ENCODE measurements around the gene RIMKLB.
"Not testable (repeated sequence)": the region's sequence is repeated elsewhere in the genome, so short reads cannot be mapped to it uniquely, and the experiment has no call there.

RIMKLB gene

DNA sequence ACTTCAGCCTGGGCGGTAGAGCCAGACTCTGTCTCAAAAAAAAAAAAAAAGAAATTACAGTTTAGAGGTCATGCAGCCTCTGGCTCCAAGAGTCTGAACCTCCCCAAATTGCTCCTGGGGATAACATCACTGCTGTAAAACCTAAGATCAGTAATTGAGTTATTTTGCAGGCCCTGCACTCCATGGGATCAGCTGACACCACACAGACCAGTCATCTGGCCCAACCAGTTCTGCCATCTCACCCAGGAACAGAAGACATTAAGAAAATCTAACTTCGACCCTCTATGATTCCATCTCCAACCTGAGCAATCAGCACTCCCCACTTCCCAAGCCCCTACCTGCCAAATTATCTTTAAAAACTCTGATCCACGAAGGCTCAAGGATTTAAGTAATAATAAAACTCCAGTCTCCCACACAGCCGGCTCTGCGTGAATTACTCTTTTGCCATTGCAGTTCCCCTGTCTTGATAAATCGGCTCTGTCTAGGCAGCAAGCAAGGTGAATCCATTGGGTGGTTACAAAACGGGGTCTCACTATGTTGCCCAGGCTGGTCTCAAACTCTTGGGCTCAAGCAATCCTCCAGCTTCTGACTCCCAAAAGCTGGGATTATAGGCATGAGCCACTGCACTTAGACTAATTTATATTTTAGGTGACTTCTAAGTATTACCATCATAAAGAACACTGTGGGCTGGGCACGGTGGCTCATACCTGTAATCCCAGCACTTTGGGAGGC, 123.1 kb downstream of the RIMKLB start:
- not testable (repeated sequence) for DNase-seq

- no peak for DNase-seq
These were observed 123.8 kb downstream of the RIMKLB start for GRCh38 chr12:8821591-8821990.

DNA sequence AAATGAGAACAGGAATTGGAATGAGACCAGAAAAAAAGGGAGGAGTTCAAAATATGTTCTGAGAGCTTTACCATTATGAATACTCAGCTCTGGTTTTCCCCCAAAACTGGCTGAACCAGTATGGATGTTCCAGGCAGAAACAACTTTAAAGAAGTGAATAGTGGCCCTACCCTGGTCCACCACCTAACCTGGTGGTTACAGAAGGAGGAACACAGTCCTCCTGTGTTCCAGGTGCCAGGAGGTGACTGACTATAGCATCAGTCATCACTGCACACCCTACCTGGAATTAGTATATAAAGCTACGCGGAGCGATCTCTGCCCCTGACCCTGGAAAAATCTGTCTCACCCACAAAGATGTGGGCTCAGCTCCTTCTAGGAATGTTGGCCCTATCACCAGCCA, 124.5 kb downstream of the RIMKLB start, which contains the start of gene A2ML1:
Gene A2ML1 (plus strand): TSS at position 324 of the 400 bp plus-strand sequence. CDS start 31 bp downstream, at position 355.
- no peak for DNase-seq

DNA sequence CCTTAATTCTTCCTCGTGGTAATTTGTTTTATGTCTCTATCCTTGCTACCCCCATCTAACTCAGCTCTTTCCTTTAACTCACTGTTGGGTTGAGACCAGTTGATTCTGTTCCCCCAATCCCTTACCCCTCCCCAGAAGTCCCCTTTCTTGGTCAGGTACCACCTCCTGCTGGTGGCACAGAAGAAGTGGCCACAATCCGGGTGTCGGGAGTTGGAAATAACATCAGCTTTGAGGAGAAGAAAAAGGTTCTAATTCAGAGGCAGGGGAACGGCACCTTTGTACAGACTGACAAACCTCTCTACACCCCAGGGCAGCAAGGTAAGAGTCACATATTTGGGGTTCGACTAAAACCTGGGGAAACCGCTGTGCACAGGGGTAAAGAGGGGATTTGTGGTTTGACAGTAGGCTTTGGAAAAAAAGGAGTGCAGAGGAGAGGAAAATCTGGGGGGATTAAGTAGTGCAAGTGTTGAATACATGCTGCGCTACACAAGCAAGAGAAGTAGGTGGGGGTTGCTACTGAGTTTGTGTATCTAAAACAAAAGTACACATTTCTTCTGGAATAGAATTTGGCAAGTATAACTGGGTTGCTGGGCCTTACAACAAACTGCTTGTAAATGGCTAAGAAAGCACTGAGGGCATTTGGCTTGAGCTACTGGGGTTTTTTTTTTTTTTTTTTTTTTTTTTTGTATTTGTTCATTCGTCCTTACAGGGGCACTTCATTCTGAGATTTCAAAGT, 125.9 kb downstream of the RIMKLB start:
- DNase-seq: no peak

DNA sequence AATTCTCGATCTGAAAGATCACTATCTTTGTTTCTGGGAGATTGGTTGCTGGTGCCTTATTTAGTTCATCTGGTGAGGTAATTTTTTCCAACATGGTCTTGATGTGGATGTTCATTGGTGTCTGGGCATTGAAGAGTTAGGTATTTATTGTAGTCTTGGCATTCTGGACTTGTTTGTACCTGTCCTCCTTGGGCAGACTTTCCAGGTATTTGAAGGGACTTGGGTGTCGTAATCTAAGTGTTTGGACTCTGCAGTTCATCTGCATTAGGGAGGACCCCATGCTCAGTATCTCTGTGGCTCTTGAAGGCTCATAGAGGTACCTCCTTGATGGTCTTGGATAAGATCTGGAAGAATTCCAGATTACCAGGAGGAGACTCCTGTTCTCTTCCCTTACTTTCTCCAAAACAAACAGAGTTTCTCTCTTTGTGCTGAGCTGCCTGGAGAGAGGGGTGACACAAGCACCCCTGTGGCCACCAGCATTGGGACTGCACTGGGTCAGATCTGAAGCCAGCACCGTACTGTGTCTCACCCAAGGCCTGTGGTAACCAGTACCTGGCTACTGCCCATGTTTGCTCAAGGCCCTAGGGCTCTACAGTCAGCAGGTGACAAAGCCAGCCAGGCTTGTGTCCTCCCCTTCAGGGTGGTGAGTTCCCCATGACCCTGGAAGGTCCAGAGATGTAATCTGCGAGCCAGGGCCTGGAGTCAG, 129.9 kb downstream of the RIMKLB start:
- DNase-seq: no peak

GRCh38 chr12:8828257-8829124, 130.7 kb downstream of the RIMKLB start:
- DNase-seq: no peak

DNA sequence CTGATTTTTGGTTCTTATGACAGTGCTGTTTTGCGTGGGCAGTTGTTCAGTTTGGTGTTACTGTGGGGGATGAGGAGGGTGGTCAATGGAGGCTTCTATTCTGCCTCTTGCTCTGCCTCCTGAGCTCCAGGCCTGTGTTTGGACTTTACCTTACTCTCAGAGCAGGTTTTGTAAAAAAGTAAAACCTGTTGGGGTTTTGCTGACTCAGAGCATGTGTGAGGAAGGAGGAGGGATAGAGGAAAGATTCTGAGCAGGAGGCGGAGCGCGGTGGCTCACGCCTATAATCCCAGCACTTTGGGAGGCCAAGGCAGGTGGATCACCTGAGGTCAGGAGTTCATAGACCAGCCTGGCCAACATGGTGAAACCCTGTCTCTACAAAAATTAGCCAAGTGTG, 131.3 kb downstream of the RIMKLB start:
- no peak for DNase-seq

DNA sequence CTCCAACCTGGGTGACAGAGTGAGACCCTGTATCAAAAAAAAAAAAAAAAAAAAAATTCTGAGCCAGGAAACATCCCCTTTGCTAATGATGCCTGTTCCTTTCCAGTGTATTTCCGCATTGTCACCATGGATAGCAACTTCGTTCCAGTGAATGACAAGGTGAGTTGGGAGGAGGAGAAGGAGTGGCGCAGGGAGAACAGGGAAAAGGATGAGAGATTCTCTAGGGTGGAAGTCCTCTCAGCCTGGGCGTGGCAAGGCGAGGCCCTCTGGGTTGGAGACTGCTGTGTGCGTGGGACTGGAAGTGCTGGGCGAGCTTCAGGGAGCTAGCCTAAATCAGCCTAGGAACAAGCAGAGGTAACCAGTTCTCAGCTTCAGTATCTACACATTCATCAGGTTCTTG, 131.8 kb downstream of the RIMKLB start:
- DNase-seq: no peak

GRCh38 chr12:8831116-8831515, 133.3 kb downstream of the RIMKLB start:
- DNase-seq: no peak

DNA sequence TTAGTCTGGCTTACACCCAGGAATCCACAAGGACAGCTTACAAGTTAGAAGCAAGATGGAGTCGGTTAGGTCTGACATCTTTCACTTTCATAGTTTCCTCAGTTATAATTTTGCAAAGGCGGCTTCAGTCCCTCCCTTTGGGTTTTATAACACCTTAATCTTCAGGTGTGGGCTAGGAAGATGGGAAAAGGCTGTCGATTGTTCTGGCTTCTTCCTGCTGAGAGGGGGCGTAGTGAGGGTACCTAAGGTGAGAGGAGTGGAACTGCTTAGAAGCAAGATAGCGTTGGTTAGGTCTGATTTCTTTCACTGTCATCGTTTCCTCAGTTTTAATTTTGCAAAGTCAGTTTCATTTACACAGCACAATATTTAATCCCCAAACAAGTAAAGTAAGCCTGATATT, 134.7 kb downstream of the RIMKLB start:
- no peak for DNase-seq
